ENCODE data around the gene CAMK1D.

- TF ChIP-seq ZNF23 (tag by site-specific recombination; IDR thresholded peaks at IDR 0.05; ENCODE audit: borderline replicate concordance) (no peak), ZNF596 (tag by site-specific recombination; IDR thresholded peaks at IDR 0.05) (no peak)
Observed at GRCh38 chr10:12644380-12645144, 295.2 kb downstream of the CAMK1D start.

Measured in HEK293 (cell line).